NCI-H69 (cell line): ENCODE measurements around the gene ELAVL2.
A peak's percentile ranks its signal among the peaks of the same experiment; 100 is the strongest.

Source experiments
- DNase-seq: peaks from one replicate; lab custom pipeline; 2025; lab: John Stamatoyannopoulos, UW

The ELAVL2 gene

GRCh38 chr9:23826120-23826629 lies at the start of gene ELAVL2:
TSS of gene ELAVL2 (minus strand) at chr9:23826240. CDS start at chr9:23762234, 64,006 bp downstream.
- peak; percentile 100 for DNase-seq

GRCh38 chr9:23858234-23858633 lies 32.2 kb upstream of the ELAVL2 start:
- no peak for DNase-seq

GRCh38 chr9:23855873-23856604 lies 30.0 kb upstream of the ELAVL2 start:
- peak; percentile 44 for DNase-seq

GRCh38 chr9:23850690-23851629 lies 24.9 kb upstream of the ELAVL2 start:
- peak; percentile 95 for DNase-seq

- peak; percentile 97 for DNase-seq
Measured at GRCh38 chr9:23850242-23850689, 24.2 kb upstream of the ELAVL2 start.

GRCh38 chr9:23849379-23850035 lies 23.5 kb upstream of the ELAVL2 start:
- DNase-seq = peak; percentile 83

GRCh38 chr9:23842565-23843129 lies 16.6 kb upstream of the ELAVL2 start:
- peak; percentile 84 for DNase-seq

- DNase-seq = peak; percentile 50
Measured at GRCh38 chr9:23841304-23841703, 15.3 kb upstream of the ELAVL2 start.

- DNase-seq = no peak
Measured at GRCh38 chr9:23837038-23837437, 11.0 kb upstream of the ELAVL2 start.

GRCh38 chr9:23830929-23831730 lies 5.1 kb upstream of the ELAVL2 start:
- DNase-seq = peak; percentile 81

GRCh38 chr9:23830476-23830805 lies 4.4 kb upstream of the ELAVL2 start:
- DNase-seq = no peak

- peak; percentile 46 for DNase-seq
Measured at GRCh38 chr9:23829580-23830475, 3.8 kb upstream of the ELAVL2 start.

- DNase-seq = peak; percentile 69
Measured at GRCh38 chr9:23825700-23826099, 340 bp downstream of the ELAVL2 start.

- DNase-seq = peak; percentile 85
Measured at GRCh38 chr9:23824830-23825591, 1.0 kb downstream of the ELAVL2 start.

GRCh38 chr9:23823986-23824829 lies 1.8 kb downstream of the ELAVL2 start:
- peak; percentile 88 for DNase-seq

GRCh38 chr9:23823269-23823668 lies 2.8 kb downstream of the ELAVL2 start:
- DNase-seq = peak; percentile 68

GRCh38 chr9:23822261-23823169 lies 3.5 kb downstream of the ELAVL2 start:
- peak; percentile 83 for DNase-seq
